GM12874 (cell line): ENCODE data around the gene DOCK9.

ENCODE experiments used
- CTCF ChIP-seq: IDR thresholded peaks from 2 replicates; pipeline ENCODE4 v1.5.1; 2011; ENCODE audit warnings: low read depth, mild to moderate bottlenecking, control low read depth, low read length, moderate library complexity; ENCODE audit not compliant: insufficient read depth

Gene DOCK9

GRCh38 chr13:99012539-99012938 is 34.7 kb upstream of the DOCK9 start:
- TF ChIP-seq CTCF, result no peak

DNA sequence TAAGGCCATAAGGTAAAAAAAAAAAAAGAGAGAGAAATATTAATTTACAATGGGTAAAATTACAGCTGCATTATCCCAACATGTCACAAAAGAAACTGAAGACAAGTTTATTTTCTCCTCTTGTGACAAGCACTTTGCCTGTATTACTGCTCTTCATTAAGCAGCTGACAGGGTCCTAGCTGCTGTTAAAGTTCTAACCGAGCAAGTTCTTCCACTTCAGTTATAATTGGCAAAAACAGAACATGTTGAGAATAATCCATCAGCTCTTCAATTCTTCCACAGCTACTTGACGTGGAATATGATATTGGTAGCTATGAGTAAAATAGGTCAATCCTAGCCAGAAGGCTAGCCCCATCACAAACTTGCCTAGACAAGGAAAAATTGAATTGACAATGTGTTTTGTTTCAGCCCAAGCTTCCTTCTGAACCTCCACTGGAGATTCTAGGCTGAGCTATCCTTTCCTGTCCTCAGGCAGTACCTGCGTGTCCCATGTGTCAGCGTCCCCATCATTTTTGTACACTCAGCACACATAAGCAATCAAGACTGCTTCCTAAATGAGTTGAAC is 32.2 kb upstream of the DOCK9 start:
- TF ChIP-seq CTCF, result no peak

- TF ChIP-seq CTCF, result no peak
Measured at GRCh38 chr13:99008577-99008976, 30.7 kb upstream of the DOCK9 start.

GRCh38 chr13:99007414-99007986 is 29.6 kb upstream of the DOCK9 start:
- no peak for TF ChIP-seq CTCF

- TF ChIP-seq CTCF, result no peak
Measured at GRCh38 chr13:99005609-99006008, 27.7 kb upstream of the DOCK9 start.

DNA sequence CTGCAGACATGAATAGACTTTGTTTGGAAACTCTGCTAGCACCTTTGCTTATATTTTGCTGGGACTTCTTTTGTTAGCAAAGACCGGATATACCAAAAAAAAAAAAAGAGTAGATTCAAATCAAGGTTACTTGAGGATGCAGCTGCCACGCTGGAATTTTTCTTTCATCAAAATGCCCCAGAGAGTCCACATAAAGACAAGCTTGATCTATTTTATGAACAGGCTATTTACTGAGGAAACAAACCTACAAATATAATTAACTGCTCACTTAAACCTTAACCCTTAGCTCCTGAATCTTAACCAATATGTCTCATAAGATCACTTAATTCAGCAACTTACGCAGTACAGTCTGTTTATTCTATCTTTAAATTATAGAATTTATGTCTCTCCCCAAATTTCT is 27.1 kb upstream of the DOCK9 start:
- no peak for TF ChIP-seq CTCF

- TF ChIP-seq CTCF, result no peak
Measured at GRCh38 chr13:99003851-99004471, 26.1 kb upstream of the DOCK9 start.
